Measurements from ENCODE around the gene CCDC27.

Gene CCDC27

DNA sequence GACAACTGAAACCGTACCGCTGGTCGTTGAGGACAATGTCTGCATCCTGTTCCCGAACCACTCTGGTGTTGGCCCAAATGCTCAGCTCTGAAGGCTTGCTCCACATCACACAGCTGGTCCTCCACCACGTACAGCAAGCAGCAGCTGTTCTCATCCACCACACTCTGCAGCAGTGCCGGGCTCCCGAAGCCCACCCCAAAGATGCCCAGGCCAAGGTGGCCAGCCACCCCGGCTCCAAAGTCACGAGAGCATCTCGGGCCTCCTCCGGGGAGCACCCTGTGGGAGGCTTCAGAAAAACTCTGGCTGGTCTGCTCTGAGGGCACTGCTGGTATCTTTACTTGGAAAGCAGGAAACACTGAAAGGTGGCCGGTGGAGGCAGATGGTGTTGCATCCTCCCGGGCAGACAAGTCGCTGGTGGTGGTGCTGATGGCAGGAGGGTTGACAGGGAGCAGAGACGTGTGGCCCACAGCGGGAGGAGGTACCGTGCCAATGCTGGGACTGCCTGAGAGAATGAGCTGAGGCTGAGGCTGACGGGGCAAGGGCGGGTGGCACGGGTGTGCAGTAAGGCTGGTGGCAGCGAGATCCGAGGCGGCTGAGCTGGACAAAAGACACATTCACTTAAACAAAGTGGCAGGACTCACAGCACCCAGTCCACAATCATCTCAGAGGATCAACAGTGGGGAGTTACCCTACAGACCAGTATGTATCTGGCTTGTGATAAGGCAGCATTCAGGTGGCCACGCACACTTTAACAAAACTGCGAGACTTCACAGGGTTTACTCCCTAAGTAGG lies 6.5 kb upstream of the CCDC27 start:
- H3K4me2 ChIP-seq (ENCODE audit: low read length), result peak overlapping the region; percentile 68
- H3K4me3 ChIP-seq (ENCODE audit: low read length), result peak overlapping the region; percentile 68; the same call in 1 of the 2 replicates

DNA sequence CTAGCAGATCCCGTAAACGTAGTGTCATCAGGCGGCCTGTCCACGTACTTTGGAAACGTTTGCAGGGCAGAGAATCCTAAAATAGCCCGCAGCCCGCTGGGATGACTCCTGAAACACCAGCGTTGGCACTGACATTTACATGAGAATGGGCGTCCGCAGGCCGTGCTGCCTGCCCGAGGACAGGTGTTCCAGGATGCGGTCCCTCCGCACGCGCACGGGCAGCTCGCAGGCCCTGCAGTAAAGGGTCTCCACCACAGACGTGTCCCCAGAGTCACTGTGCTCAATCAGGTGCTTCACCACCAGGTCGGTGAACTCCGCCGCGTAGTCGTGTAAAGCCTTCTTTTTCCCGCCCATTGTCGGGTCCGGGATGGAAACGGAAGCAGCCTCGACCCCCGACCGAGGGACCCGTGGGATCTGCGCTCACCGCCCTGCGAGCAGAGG lies 5.8 kb upstream of the CCDC27 start:
- peaks cover 10% of the 10 kb centered on the region; the same call in 1 of the 2 replicates for H3K4me1 ChIP-seq (ENCODE audit: control insufficient read depth, low read length)
- H3K4me3 ChIP-seq (ENCODE audit: low read length), result peak overlapping the region; percentile 68
- peak overlapping the region; percentile 68 for H3K4me2 ChIP-seq (ENCODE audit: low read length)
- TF ChIP-seq EZH2phosphoT487 (IDR thresholded peaks at IDR 0.05; ENCODE audit: borderline replicate concordance, low read length), result no peak
- TF ChIP-seq, protein P1, sequence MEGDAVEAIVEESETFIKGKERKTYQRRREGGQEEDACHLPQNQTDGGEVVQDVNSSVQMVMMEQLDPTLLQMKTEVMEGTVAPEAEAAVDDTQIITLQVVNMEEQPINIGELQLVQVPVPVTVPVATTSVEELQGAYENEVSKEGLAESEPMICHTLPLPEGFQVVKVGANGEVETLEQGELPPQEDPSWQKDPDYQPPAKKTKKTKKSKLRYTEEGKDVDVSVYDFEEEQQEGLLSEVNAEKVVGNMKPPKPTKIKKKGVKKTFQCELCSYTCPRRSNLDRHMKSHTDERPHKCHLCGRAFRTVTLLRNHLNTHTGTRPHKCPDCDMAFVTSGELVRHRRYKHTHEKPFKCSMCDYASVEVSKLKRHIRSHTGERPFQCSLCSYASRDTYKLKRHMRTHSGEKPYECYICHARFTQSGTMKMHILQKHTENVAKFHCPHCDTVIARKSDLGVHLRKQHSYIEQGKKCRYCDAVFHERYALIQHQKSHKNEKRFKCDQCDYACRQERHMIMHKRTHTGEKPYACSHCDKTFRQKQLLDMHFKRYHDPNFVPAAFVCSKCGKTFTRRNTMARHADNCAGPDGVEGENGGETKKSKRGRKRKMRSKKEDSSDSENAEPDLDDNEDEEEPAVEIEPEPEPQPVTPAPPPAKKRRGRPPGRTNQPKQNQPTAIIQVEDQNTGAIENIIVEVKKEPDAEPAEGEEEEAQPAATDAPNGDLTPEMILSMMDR (IDR thresholded peaks at IDR 0.05; ENCODE audit: low read depth, low read length, poor library complexity, severe bottlenecking), result no peak
- no peaks in the 10 kb centered on the region for H3F3A ChIP-seq (ENCODE audit: control insufficient read depth, insufficient read depth)
- peaks cover 6% of the 10 kb centered on the region; the same call in 1 of the 2 replicates for H3K27me3 ChIP-seq (ENCODE audit: control insufficient read depth, low read length)
- H3K27ac ChIP-seq (ENCODE audit: low read depth, low read length), result no peak overlapping the region
- H3K9me3 ChIP-seq (ENCODE audit: control insufficient read depth, insufficient read depth, low read length), result no peaks in the 10 kb centered on the region
- no peaks in the 10 kb centered on the region for H3K36me3 ChIP-seq (ENCODE audit: control insufficient read depth, low read length)
- H3K79me2 ChIP-seq (ENCODE audit: control insufficient read depth, low read length), result no peaks in the 10 kb centered on the region
- H4K20me1 ChIP-seq (ENCODE audit: control insufficient read depth, insufficient read depth, low read depth, low read length), result peaks cover 5% of the 10 kb centered on the region; the same call in 1 of the 2 replicates
- H3K9me2 ChIP-seq (replicated peaks; ENCODE audit: control insufficient read depth, low read length), result no peaks in the 10 kb centered on the region

More for the DNA sequence above, 6.5 kb upstream of the CCDC27 start:
- Histone ChIP-seq H3K9me2 (replicated peaks; ENCODE audit: control insufficient read depth, low read length) (no peaks in the 10 kb centered on the region), H3K27ac (ENCODE audit: low read depth, low read length) (no peak overlapping the region), H3K36me3 (ENCODE audit: control insufficient read depth, low read length) (no peaks in the 10 kb centered on the region), H3F3A (ENCODE audit: control insufficient read depth, insufficient read depth) (no peaks in the 10 kb centered on the region), H3K4me1 (ENCODE audit: control insufficient read depth, low read length) (peaks cover 10% of the 10 kb centered on the region; the same call in 1 of the 2 replicates), H3K27me3 (ENCODE audit: control insufficient read depth, low read length) (peaks cover 6% of the 10 kb centered on the region; the same call in 1 of the 2 replicates), H3K79me2 (ENCODE audit: control insufficient read depth, low read length) (no peaks in the 10 kb centered on the region), H4K20me1 (ENCODE audit: control insufficient read depth, insufficient read depth, low read depth, low read length) (peaks cover 5% of the 10 kb centered on the region; the same call in 1 of the 2 replicates), H3K9me3 (ENCODE audit: control insufficient read depth, insufficient read depth, low read length) (no peaks in the 10 kb centered on the region)
- TF ChIP-seq, protein P1 (IDR thresholded peaks at IDR 0.05; ENCODE audit: low read depth, low read length, poor library complexity, severe bottlenecking), result no peak
- TF ChIP-seq EZH2phosphoT487 (IDR thresholded peaks at IDR 0.05; ENCODE audit: borderline replicate concordance, low read length), result no peak

DNA sequence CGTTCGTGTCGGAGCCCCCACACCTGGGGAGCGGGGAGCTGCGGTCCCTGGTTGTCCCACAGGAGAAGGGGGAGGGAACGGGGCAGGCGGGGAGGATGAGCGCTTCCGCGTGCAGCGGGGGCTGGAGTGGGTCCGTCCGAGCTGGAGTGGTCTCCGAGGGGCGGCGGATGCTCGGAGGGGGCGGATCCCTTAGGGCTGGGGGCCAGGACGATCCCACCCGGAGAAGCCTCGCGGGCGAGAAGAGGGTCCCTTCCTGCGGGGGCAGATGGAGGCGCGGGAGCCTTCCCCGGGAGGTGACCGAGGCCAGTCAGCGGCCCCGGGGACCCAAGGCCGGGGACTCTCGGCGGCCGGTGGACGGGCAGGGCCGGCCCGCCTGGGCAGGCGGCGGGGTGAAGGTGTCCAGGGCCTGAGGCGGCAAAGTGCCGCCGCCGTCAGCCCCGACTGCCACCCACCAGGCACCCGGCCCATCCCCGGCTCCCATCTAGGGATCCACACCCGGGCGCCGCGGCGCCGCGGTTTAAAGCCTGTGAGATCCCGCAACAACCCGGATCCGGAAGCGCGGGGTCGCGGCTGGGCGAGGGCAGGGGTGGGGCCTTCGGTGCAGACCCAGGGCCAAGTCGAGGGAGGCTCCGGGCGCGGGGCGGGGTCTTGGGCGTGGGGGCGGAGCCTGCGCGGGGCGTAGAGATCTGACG lies 5.3 kb upstream of the CCDC27 start:
- Histone ChIP-seq H3K27ac (ENCODE audit: low read depth, low read length) (no peak overlapping the region), H4K20me1 (ENCODE audit: control insufficient read depth, insufficient read depth, low read depth, low read length) (peaks cover 5% of the 10 kb centered on the region; the same call in 1 of the 2 replicates), H3K79me2 (ENCODE audit: control insufficient read depth, low read length) (no peaks in the 10 kb centered on the region), H3K4me3 (ENCODE audit: low read length) (peak overlapping the region; percentile 68), H3F3A (ENCODE audit: control insufficient read depth, insufficient read depth) (no peaks in the 10 kb centered on the region), H3K9me2 (replicated peaks; ENCODE audit: control insufficient read depth, low read length) (no peaks in the 10 kb centered on the region), H3K9me3 (ENCODE audit: control insufficient read depth, insufficient read depth, low read length) (no peaks in the 10 kb centered on the region), H3K4me1 (ENCODE audit: control insufficient read depth, low read length) (peaks cover 10% of the 10 kb centered on the region; the same call in 1 of the 2 replicates), H3K36me3 (ENCODE audit: control insufficient read depth, low read length) (no peaks in the 10 kb centered on the region), H3K4me2 (ENCODE audit: low read length) (peak overlapping the region; percentile 68), H3K27me3 (ENCODE audit: control insufficient read depth, low read length) (peaks cover 6% of the 10 kb centered on the region; the same call in 1 of the 2 replicates)
- TF ChIP-seq, protein P1 (IDR thresholded peaks at IDR 0.05; ENCODE audit: low read depth, low read length, poor library complexity, severe bottlenecking), result no peak
- no peak for TF ChIP-seq EZH2phosphoT487 (IDR thresholded peaks at IDR 0.05; ENCODE audit: borderline replicate concordance, low read length)

All from DOHH2 (cell line).